A673 (cell line): ENCODE results near the gene IGFBP4. TPM values are rescaled to one million over a fixed set of nuclear protein-coding genes. Genes with fewer than 3 reads are reported as not detected.

Experiments used
- BruUV-seq: library from RNA; stranded (reverse); fragments of 400-500 nt; replicated peaks from 2 replicates; lab custom pipeline; 2021; lab: Mats Ljungman, UMichigan
- CTCF ChIA-PET: fragments of 300-600 bp; sonication (Branson Sonifier 250); formaldehyde crosslinking; loops from one replicate; lab custom pipeline; 2022; ENCODE audit warnings: antibody characterized with exemption; lab: Charles Lee
- POLR2A ChIA-PET: fragments of 300-600 bp; sonication (Branson Sonifier 250); formaldehyde crosslinking; loops from one replicate; lab custom pipeline; 2022; ENCODE audit warnings: antibody characterized with exemption; ENCODE audit not compliant: low non-redundant PET; lab: Charles Lee
- DNase-seq: peaks from one replicate; pipeline ENCODE4 v3.0.0-alpha.2; 2015; ENCODE audit warnings: low spot score
- H3K27ac ChIP-seq: fragments of 200-600 bp; sonication (generic); 2 replicates; pipeline ENCODE4 v1.5.1; 2016; ENCODE audit warnings: mixed run types, low read depth, mild to moderate bottlenecking, mixed read lengths, antibody characterized with exemption, low read length; ENCODE audit not compliant: poor library complexity, severe bottlenecking
- H3K27me3 ChIP-seq: fragments of 200-600 bp; sonication (generic); replicated peaks from 2 replicates; pipeline ENCODE4 v1.6.1; 2017; ENCODE audit warnings: mixed run types, low read depth, mild to moderate bottlenecking, mixed read lengths, antibody characterized with exemption, low read length; ENCODE audit not compliant: insufficient read depth, poor library complexity
- H3K36me3 ChIP-seq: fragments of 200-600 bp; sonication (generic); 2 replicates; pipeline ENCODE4 v1.6.1; 2016; ENCODE audit warnings: mixed run types, mild to moderate bottlenecking, mixed read lengths, antibody characterized with exemption, low read length; ENCODE audit not compliant: insufficient read depth, poor library complexity, severe bottlenecking
- H3K4me1 ChIP-seq: fragments of 200-600 bp; sonication (generic); 2 replicates; pipeline ENCODE4 v1.6.1; 2017; ENCODE audit warnings: mixed run types, mild to moderate bottlenecking, mixed read lengths, antibody characterized with exemption, low read length; ENCODE audit not compliant: insufficient read depth, poor library complexity, severe bottlenecking
- H3K4me3 ChIP-seq: fragments of 200-600 bp; sonication (generic); 2 replicates; pipeline ENCODE4 v1.5.1; 2016; ENCODE audit warnings: low read depth, mixed run types, mild to moderate bottlenecking, mixed read lengths, low read length; ENCODE audit not compliant: poor library complexity, severe bottlenecking
- H3K9me3 ChIP-seq: fragments of 200-600 bp; sonication (generic); 2 replicates; pipeline ENCODE4 v1.6.1; 2016; ENCODE audit warnings: mixed run types, low read depth, mild to moderate bottlenecking, mixed read lengths, antibody characterized with exemption, low read length; ENCODE audit not compliant: poor library complexity, severe bottlenecking
- CTCF ChIP-seq: fragments of 300-800, 200-600 bp; sonication (generic); conservative IDR thresholded peaks from 2 replicates; pipeline ENCODE4 v1.5.1; 2017; ENCODE audit warnings: low read depth, mild to moderate bottlenecking, antibody characterized with exemption, low read length, moderate library complexity, mixed read lengths
- EZH2 ChIP-seq: fragments of 200-600 bp; sonication (generic); IDR thresholded peaks from 2 replicates; pipeline ENCODE4 v1.6.1; 2017; ENCODE audit warnings: borderline replicate concordance, low read depth, mild to moderate bottlenecking, mixed read lengths, antibody characterized with exemption, low read length; ENCODE audit not compliant: poor library complexity, severe bottlenecking
- intact Hi-C: fragments of 100-400 bp; cut with micrococcal nuclease; formaldehyde crosslinking; loops from one replicate; pipeline ENCODE4 v1.10.0; 2022; ENCODE audit not compliant: unreplicated experiment
- total RNA-seq: library from RNA; stranded (reverse); gene quantifications from 2 replicates; pipeline ENCODE4 v1.2.3, GENCODE V29; 2021

The IGFBP4 gene
- total RNA-seq, 1 experiment from 2014 or later = 4.8 TPM

- Histone ChIP-seq H3K4me1 (no peaks in the 10 kb centered on the region), H3K36me3 (no peaks in the 10 kb centered on the region), H3K27ac (no peak overlapping the region), H3K27me3 (no peaks in the 10 kb centered on the region), H3K4me3 (no peak overlapping the region), H3K9me3 (no peaks in the 10 kb centered on the region)
- TF ChIP-seq EZH2 (no peak), CTCF (no peak)
- BruUV-seq = no TSS peak
- no peak for DNase-seq
- intact Hi-C loops = no loop called here
- ChIA-PET CTCF (interaction anchor here (0.6 kb wide), 1 partner anchor 80 kb away, joined by 8 read pairs; no protein-coding TSS in a partner anchor), POLR2A (no interaction called here)
Observed at GRCh38 chr17:40497695-40498094, 54.4 kb downstream of the IGFBP4 start.

GRCh38 chr17:40498281-40499084 lies 55.2 kb downstream of the IGFBP4 start:
- BruUV-seq = no TSS peak
- no peaks in the 10 kb centered on the region for H3K27me3 ChIP-seq
- no peak overlapping the region for H3K27ac ChIP-seq
- POLR2A ChIA-PET = no interaction called here
- intact Hi-C loops = no loop called here
- DNase-seq = no peak
- no peaks in the 10 kb centered on the region for H3K4me1 ChIP-seq
- TF ChIP-seq CTCF (no peak), EZH2 (no peak)
- CTCF ChIA-PET = no interaction called here
- H3K4me3 ChIP-seq = no peak overlapping the region
- no peaks in the 10 kb centered on the region for H3K36me3 ChIP-seq
- H3K9me3 ChIP-seq = no peaks in the 10 kb centered on the region

GRCh38 chr17:40499551-40500189 lies 56.4 kb downstream of the IGFBP4 start:
- intact Hi-C loops = no loop called here
- Histone ChIP-seq H3K36me3 (no peaks in the 10 kb centered on the region), H3K27me3 (no peaks in the 10 kb centered on the region), H3K4me1 (no peaks in the 10 kb centered on the region), H3K4me3 (no peak overlapping the region), H3K27ac (no peak overlapping the region), H3K9me3 (no peaks in the 10 kb centered on the region)
- TF ChIP-seq CTCF (no peak), EZH2 (no peak)
- DNase-seq = peak; percentile 11
- ChIA-PET CTCF (interaction anchor here (0.6 kb wide), 1 partner anchor 48 kb away, joined by 15 read pairs; no protein-coding TSS in a partner anchor), POLR2A (no interaction called here)
- no TSS peak for BruUV-seq
